ENCODE data around the gene TEX12.

TEX12 gene

GRCh38 chr11:112166562-112166961, 610 bp upstream of the TEX12 start:
- Histone ChIP-seq H3K36me3 (ENCODE audit: insufficient read depth, low read length) (no peaks in the 10 kb centered on the region), H3K27me3 (ENCODE audit: insufficient read depth, low read length) (no peaks in the 10 kb centered on the region), H3K4me1 (ENCODE audit: insufficient read depth, low read length) (peaks cover 7% of the 10 kb centered on the region), H3K9ac (ENCODE audit: low read depth, low read length) (no peak overlapping the region), H3K9me3 (ENCODE audit: insufficient read depth, low read depth, low read length) (no peaks in the 10 kb centered on the region), H3K4me3 (ENCODE audit: low read length) (no peak overlapping the region), H3K27ac (ENCODE audit: low read depth, low read length) (no peak overlapping the region)
- WGBS, result 84% methylated on average over 8 of the region's 8 CpGs

DNA sequence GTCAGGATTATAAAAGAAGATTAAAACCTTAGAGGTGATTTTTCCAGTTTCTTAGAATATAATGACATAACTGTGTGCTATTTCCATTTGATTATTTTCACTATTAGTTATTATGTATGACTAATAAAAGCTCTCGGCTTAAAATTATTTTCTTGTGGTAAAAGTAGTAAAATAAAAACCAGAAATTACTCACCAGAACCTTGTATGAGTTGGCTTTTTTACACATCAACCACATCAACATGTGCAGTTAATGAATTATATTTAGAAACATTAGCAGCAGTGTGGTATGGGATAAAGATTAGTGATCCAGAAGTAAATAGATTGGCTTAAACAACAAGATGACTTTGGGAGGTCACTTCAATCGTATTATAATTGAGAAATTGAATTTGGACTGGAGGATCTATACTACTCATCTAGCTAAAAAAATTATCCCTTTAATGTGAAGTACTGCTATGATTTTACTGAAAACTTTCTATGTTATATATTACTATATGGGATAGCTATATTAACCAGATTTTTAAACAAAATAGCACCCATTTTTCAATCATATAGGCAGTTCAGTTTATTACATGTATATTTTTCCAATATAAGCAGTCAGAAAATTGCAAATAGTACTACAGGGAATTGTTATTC, 5.3 kb downstream of the TEX12 start:
- H3K36me3 ChIP-seq (ENCODE audit: insufficient read depth, low read length), result no peaks in the 10 kb centered on the region
- H3K9ac ChIP-seq (ENCODE audit: low read depth, low read length), result no peak overlapping the region
- no CpG with 5 or more reads among the region's 2 CpGs for whole genome bisulfite sequencing
- no peaks in the 10 kb centered on the region for H3K4me1 ChIP-seq (ENCODE audit: insufficient read depth, low read length)
- H3K9me3 ChIP-seq (ENCODE audit: insufficient read depth, low read depth, low read length), result no peaks in the 10 kb centered on the region
- 0 out of 2 replicates have a peak, but pooled peaks cover 2% of the 10 kb centered on the region for H3K27me3 ChIP-seq (ENCODE audit: insufficient read depth, low read length)
- no peak overlapping the region for H3K4me3 ChIP-seq (ENCODE audit: low read length)
- no peak overlapping the region for H3K27ac ChIP-seq (ENCODE audit: low read depth, low read length)

GRCh38 chr11:112173152-112173551, 6.0 kb downstream of the TEX12 start:
- 99% methylated on average over 3 of the region's 3 CpGs for WGBS
- Histone ChIP-seq H3K27me3 (ENCODE audit: insufficient read depth, low read length) (0 out of 2 replicates have a peak, but pooled peaks cover 2% of the 10 kb centered on the region), H3K4me3 (ENCODE audit: low read length) (no peak overlapping the region), H3K27ac (ENCODE audit: low read depth, low read length) (no peak overlapping the region), H3K36me3 (ENCODE audit: insufficient read depth, low read length) (no peaks in the 10 kb centered on the region), H3K9me3 (ENCODE audit: insufficient read depth, low read depth, low read length) (no peaks in the 10 kb centered on the region), H3K4me1 (ENCODE audit: insufficient read depth, low read length) (no peaks in the 10 kb centered on the region), H3K9ac (ENCODE audit: low read depth, low read length) (no peak overlapping the region)

DNA sequence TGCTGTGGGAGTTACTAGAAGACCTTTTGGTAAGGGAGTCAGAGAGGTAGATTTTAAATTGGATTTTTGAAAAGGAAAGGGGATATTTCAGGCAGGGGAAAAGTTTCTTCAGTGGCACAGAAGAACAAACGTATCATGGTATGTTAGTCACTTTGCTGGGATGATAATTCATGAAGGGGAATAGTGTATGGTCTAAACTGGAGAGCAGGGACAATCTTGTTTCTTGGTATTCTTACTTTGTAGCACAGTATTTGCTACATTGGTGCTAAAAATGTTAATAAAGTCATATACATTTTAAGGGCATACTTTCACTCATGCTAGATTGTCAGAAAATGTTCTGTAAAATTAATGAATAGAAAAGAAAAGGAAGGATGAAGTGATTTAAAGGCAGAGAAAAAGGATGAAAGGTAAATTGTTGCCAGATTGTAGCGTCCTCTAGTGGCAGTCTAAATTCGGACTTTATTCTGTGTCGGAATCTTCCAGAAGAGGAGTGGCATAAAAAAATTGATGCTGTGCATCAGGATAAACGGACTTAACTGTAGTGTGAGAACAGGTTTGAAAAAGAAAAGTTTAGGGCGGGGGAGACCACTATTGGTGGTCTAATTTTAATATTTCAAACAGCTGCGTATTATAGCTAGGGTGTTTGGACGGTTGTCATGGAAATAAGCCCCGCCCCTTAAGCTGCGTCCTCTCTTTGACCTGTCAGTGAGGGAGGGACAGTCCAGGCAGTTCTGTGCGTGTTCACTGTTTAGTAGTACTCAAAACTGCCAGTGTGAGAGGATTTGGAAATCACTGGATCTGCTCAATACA, 7.8 kb downstream of the TEX12 start, which contains the start of gene BCO2:
Gene BCO2, plus strand, starts transcription at position 724 of the 810 bp plus-strand sequence. CDS start 90 bp downstream, outside the sequence.
- Histone ChIP-seq H3K36me3 (ENCODE audit: insufficient read depth, low read length) (no peaks in the 10 kb centered on the region), H3K27me3 (ENCODE audit: insufficient read depth, low read length) (0 out of 2 replicates have a peak, but pooled peaks cover 2% of the 10 kb centered on the region), H3K27ac (ENCODE audit: low read depth, low read length) (no peak within 1 kb of the TSS), H3K9ac (ENCODE audit: low read depth, low read length) (no peak within 1 kb of the TSS), H3K9me3 (ENCODE audit: insufficient read depth, low read depth, low read length) (no peaks in the 10 kb centered on the region), H3K4me3 (ENCODE audit: low read length) (peak within 1 kb of the TSS; percentile 42), H3K4me1 (ENCODE audit: insufficient read depth, low read length) (no peaks in the 10 kb centered on the region)
- 5% methylated on average over 11 of the region's 11 CpGs for WGBS

GRCh38 chr11:112175599-112175952, 8.4 kb downstream of the TEX12 start:
- peak overlapping the region; percentile 42 for H3K4me3 ChIP-seq (ENCODE audit: low read length)
- WGBS, result 78% methylated on average over 4 of the region's 4 CpGs

GRCh38 chr11:112176077-112176476, 8.9 kb downstream of the TEX12 start:
- WGBS, result no CpG with 5 or more reads among the region's 1 CpG
- Histone ChIP-seq H3K27ac (ENCODE audit: low read depth, low read length) (no peak overlapping the region), H3K4me3 (ENCODE audit: low read length) (no peak overlapping the region), H3K27me3 (ENCODE audit: insufficient read depth, low read length) (0 out of 2 replicates have a peak, but pooled peaks cover 2% of the 10 kb centered on the region), H3K9ac (ENCODE audit: low read depth, low read length) (no peak overlapping the region), H3K36me3 (ENCODE audit: insufficient read depth, low read length) (no peaks in the 10 kb centered on the region), H3K4me1 (ENCODE audit: insufficient read depth, low read length) (no peaks in the 10 kb centered on the region), H3K9me3 (ENCODE audit: insufficient read depth, low read depth, low read length) (no peaks in the 10 kb centered on the region)

More at GRCh38 chr11:112175599-112175952, 8.4 kb downstream of the TEX12 start:
- H3K4me1 ChIP-seq (ENCODE audit: insufficient read depth, low read length), result no peaks in the 10 kb centered on the region
- H3K36me3 ChIP-seq (ENCODE audit: insufficient read depth, low read length), result no peaks in the 10 kb centered on the region
- no peaks in the 10 kb centered on the region for H3K9me3 ChIP-seq (ENCODE audit: insufficient read depth, low read depth, low read length)
- H3K27ac ChIP-seq (ENCODE audit: low read depth, low read length), result no peak overlapping the region
- H3K9ac ChIP-seq (ENCODE audit: low read depth, low read length), result no peak overlapping the region
- 0 out of 2 replicates have a peak, but pooled peaks cover 2% of the 10 kb centered on the region for H3K27me3 ChIP-seq (ENCODE audit: insufficient read depth, low read length)

DNA sequence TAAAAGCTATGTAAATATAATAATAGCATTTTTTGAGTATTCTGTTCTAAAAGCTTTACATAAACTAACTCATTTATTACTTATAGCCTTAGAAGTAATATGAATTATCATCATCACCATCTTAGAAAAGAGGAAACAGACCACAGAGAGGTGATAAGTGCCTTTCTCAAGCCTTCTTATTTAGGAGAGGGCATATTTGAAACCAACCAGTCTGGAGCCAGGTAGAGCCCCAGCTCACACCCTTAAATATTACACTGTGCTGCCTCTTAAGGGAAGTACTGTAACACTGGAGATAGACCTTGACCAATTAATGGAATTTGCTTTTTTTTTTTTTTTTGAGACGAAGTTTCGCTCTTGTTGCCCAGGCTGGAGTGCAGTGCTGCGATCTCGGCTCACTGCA, 10.4 kb downstream of the TEX12 start:
- H3K36me3 ChIP-seq (ENCODE audit: insufficient read depth, low read length), result no peaks in the 10 kb centered on the region
- H3K9ac ChIP-seq (ENCODE audit: low read depth, low read length), result no peak overlapping the region
- 0 out of 2 replicates have a peak, but pooled peaks cover 2% of the 10 kb centered on the region for H3K27me3 ChIP-seq (ENCODE audit: insufficient read depth, low read length)
- H3K4me3 ChIP-seq (ENCODE audit: low read length), result no peak overlapping the region
- WGBS, result 88% methylated on average over 4 of the region's 4 CpGs
- H3K4me1 ChIP-seq (ENCODE audit: insufficient read depth, low read length), result no peaks in the 10 kb centered on the region
- H3K27ac ChIP-seq (ENCODE audit: low read depth, low read length), result no peak overlapping the region
- H3K9me3 ChIP-seq (ENCODE audit: insufficient read depth, low read depth, low read length), result no peaks in the 10 kb centered on the region

- WGBS, result 100% methylated on average over 1 of the region's 1 CpG
- H3K4me3 ChIP-seq (ENCODE audit: low read length), result no peak overlapping the region
- H3K27ac ChIP-seq (ENCODE audit: low read depth, low read length), result no peak overlapping the region
- no peaks in the 10 kb centered on the region for H3K4me1 ChIP-seq (ENCODE audit: insufficient read depth, low read length)
- no peak overlapping the region for H3K9ac ChIP-seq (ENCODE audit: low read depth, low read length)
- no peaks in the 10 kb centered on the region for H3K36me3 ChIP-seq (ENCODE audit: insufficient read depth, low read length)
- 0 out of 2 replicates have a peak, but pooled peaks cover 2% of the 10 kb centered on the region for H3K27me3 ChIP-seq (ENCODE audit: insufficient read depth, low read length)
- H3K9me3 ChIP-seq (ENCODE audit: insufficient read depth, low read depth, low read length), result no peaks in the 10 kb centered on the region
Measured at GRCh38 chr11:112178428-112178827, 11.3 kb downstream of the TEX12 start.

GRCh38 chr11:112178936-112179335, 11.8 kb downstream of the TEX12 start:
- H3K36me3 ChIP-seq (ENCODE audit: insufficient read depth, low read length), result no peaks in the 10 kb centered on the region
- H3K4me1 ChIP-seq (ENCODE audit: insufficient read depth, low read length), result no peaks in the 10 kb centered on the region
- 92% methylated on average over 3 of the region's 3 CpGs for WGBS
- no peak overlapping the region for H3K4me3 ChIP-seq (ENCODE audit: low read length)
- H3K27me3 ChIP-seq (ENCODE audit: insufficient read depth, low read length), result 0 out of 2 replicates have a peak, but pooled peaks cover 2% of the 10 kb centered on the region
- no peaks in the 10 kb centered on the region for H3K9me3 ChIP-seq (ENCODE audit: insufficient read depth, low read depth, low read length)
- H3K27ac ChIP-seq (ENCODE audit: low read depth, low read length), result no peak overlapping the region
- H3K9ac ChIP-seq (ENCODE audit: low read depth, low read length), result no peak overlapping the region

GRCh38 chr11:112179601-112180000, 12.4 kb downstream of the TEX12 start:
- Histone ChIP-seq H3K36me3 (ENCODE audit: insufficient read depth, low read length) (no peaks in the 10 kb centered on the region), H3K9me3 (ENCODE audit: insufficient read depth, low read depth, low read length) (no peaks in the 10 kb centered on the region), H3K27me3 (ENCODE audit: insufficient read depth, low read length) (0 out of 2 replicates have a peak, but pooled peaks cover 2% of the 10 kb centered on the region), H3K9ac (ENCODE audit: low read depth, low read length) (no peak overlapping the region), H3K4me3 (ENCODE audit: low read length) (no peak overlapping the region), H3K27ac (ENCODE audit: low read depth, low read length) (no peak overlapping the region), H3K4me1 (ENCODE audit: insufficient read depth, low read length) (no peaks in the 10 kb centered on the region)

- Histone ChIP-seq H3K4me3 (ENCODE audit: low read length) (no peak overlapping the region), H3K9ac (ENCODE audit: low read depth, low read length) (no peak overlapping the region), H3K27ac (ENCODE audit: low read depth, low read length) (no peak overlapping the region), H3K9me3 (ENCODE audit: insufficient read depth, low read depth, low read length) (no peaks in the 10 kb centered on the region), H3K27me3 (ENCODE audit: insufficient read depth, low read length) (no peaks in the 10 kb centered on the region), H3K4me1 (ENCODE audit: insufficient read depth, low read length) (no peaks in the 10 kb centered on the region), H3K36me3 (ENCODE audit: insufficient read depth, low read length) (no peaks in the 10 kb centered on the region)
- WGBS, result 76% methylated on average over 1 of the region's 1 CpG
Measured at GRCh38 chr11:112182867-112183266, 15.7 kb downstream of the TEX12 start.

Measured in HUES64 (cell line).